Thymus (tissue), 11 donors: Measurements from ENCODE around the gene ANAPC13. TPM values are rescaled to one million over a fixed set of nuclear protein-coding genes. Genes with fewer than 3 reads are reported as not detected.

Source experiments
- DNase-seq, 9 donors: peaks; one replicate each; pipeline ENCODE4 v3.0.0-alpha.2; 2013; ENCODE audit warnings: low spot score in 9 of 9, low read depth in 6 of 9, missing footprints in 1 of 9
- H3K27ac ChIP-seq, 2 donors: one replicate each; pipeline ENCODE4 v1.5.1; 2013; ENCODE audit warnings: control low read depth in 1 of 2, low read depth in 1 of 2, low read length in 1 of 2, mild to moderate bottlenecking in 1 of 2, moderate library complexity in 1 of 2
- H3K27me3 ChIP-seq, 2 donors: one replicate each; pipeline ENCODE4 v1.5.1; 2013; ENCODE audit warnings: low read length in 1 of 2; ENCODE audit not compliant: control insufficient read depth in 2 of 2, insufficient read depth in 1 of 2
- H3K36me3 ChIP-seq, 2 donors: one replicate each; pipeline ENCODE4 v1.5.1; 2013; ENCODE audit warnings: low read length in 1 of 2, mild to moderate bottlenecking in 1 of 2, moderate library complexity in 1 of 2; ENCODE audit not compliant: control insufficient read depth in 2 of 2, insufficient read depth in 2 of 2
- H3K4me1 ChIP-seq, 2 donors: one replicate each; pipeline ENCODE4 v1.5.1; 2013; ENCODE audit warnings: low read length in 2 of 2; ENCODE audit not compliant: control insufficient read depth in 2 of 2, insufficient read depth in 2 of 2
- H3K4me3 ChIP-seq, 2 donors: one replicate each; pipeline ENCODE4 v1.5.1; 2013; ENCODE audit warnings: low read length in 2 of 2, control low read depth in 1 of 2, mild to moderate bottlenecking in 1 of 2
- H3K9me3 ChIP-seq, 2 donors: one replicate each; pipeline ENCODE4 v1.5.1; 2013; ENCODE audit warnings: low read length in 1 of 2, mild to moderate bottlenecking in 1 of 2; ENCODE audit not compliant: control insufficient read depth in 2 of 2, insufficient read depth in 1 of 2
- WGBS: extraction: QIAGEN DNeasy Blood & Tissue Kit; methylation state at CpG from one replicate; pipeline ENCODE4 v1.1.7; 2013; 5-methylcytosine and 5-hydroxymethylcytosine counted together
- polyA plus RNA-seq: library from polyadenylated mRNA; stranded (reverse); fragments of 200-250 nt; gene quantifications from one replicate; pipeline ENCODE4 v1.2.3, GENCODE V29; 2013
- total RNA-seq: library from RNA; stranded (reverse); fragments of 120-200 nt; gene quantifications from one replicate; pipeline ENCODE4 v1.2.4, GENCODE V29; 2013
- donor health status: healthy.

Gene ANAPC13
- total and polyA plus RNA-seq, 2 donors, result 41.2 to 83.9 TPM

DNA sequence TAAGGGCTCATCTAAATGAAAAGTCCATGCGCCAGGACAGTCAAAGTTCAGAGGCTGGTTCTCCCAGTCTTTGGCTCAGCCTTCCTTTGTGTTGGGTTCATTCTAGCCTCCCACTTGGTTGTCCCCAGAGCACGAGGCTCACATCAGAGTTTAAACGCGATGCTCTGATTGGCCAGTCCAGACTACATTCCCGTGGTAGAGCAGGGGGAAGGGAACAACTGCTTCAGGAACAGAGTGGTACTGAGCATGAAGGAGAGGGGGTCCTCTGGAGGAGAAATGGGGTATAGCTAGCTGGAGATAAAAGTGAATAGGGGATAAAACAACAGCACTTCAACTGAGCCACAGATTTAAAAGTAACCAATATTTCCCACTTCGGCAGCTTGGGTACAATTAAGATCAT, 32.2 kb downstream of the ANAPC13 start:
- Histone ChIP-seq H3K27ac (no peak overlapping the region), H3K4me3 (no peak overlapping the region), H3K27me3 (peaks cover 0 to 2% of the 10 kb centered on the region in 2 donors), H3K36me3 (no peaks in the 10 kb centered on the region), H3K4me1 (no peaks in the 10 kb centered on the region), H3K9me3 (no peaks in the 10 kb centered on the region)
- 87% methylated on average over 6 of the region's 6 CpGs for WGBS
- no peak for DNase-seq

DNA sequence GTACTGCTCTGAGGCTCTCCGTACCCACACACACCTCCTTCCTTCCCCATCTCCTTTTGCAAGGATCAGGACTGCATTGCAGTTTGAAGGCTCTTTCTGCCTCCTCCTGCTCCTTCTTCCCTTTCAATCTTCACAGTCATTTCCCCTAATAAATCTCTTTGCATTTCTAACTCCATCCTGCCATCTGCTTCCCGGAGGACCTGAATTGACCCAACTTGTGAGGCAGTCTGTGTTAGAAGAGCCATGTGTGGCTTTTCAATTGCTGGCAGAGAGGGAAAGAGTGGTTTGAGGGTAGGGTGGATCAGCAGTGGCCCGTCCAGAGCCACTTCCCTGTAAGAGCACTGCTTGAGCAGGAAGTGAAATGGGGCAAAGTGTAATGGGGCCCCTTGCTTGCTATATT, 35.8 kb downstream of the ANAPC13 start:
- no peak overlapping the region for H3K27ac ChIP-seq
- WGBS, result 51% methylated on average over 3 of the region's 3 CpGs
- no peaks in the 10 kb centered on the region for H3K36me3 ChIP-seq

DNA sequence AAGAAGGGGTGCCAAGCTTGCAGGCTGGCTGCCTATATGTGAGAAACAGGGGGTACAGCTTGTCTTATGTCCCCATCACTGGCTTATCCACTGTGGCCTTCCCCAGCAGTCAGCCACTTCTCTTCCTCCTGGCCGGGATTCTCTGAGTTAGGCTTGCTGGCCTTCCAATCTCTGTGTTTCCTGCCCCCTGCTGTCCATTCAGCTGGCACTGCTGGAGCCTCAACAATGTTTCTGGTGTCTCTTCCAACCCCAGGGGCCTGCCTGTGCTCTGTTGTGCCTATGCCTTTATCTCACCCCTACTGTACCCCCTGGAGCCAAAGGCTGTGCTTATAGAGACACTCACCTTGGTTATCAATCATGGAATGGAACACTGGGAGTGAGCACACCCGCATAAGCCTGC, 36.5 kb downstream of the ANAPC13 start:
- Histone ChIP-seq H3K36me3 (no peaks in the 10 kb centered on the region), H3K27me3 (peaks cover 0 to 2% of the 10 kb centered on the region in 2 donors), H3K9me3 (no peaks in the 10 kb centered on the region), H3K27ac (no peak overlapping the region), H3K4me3 (no peak overlapping the region), H3K4me1 (no peaks in the 10 kb centered on the region)
- 93% methylated on average over 2 of the region's 2 CpGs for WGBS
- DNase-seq, result no peak

More for the DNA sequence above, 35.8 kb downstream of the ANAPC13 start:
- Histone ChIP-seq H3K4me3 (no peak overlapping the region), H3K27me3 (peaks cover 0 to 2% of the 10 kb centered on the region in 2 donors), H3K4me1 (no peaks in the 10 kb centered on the region), H3K9me3 (no peaks in the 10 kb centered on the region)
- no peak for DNase-seq

DNA sequence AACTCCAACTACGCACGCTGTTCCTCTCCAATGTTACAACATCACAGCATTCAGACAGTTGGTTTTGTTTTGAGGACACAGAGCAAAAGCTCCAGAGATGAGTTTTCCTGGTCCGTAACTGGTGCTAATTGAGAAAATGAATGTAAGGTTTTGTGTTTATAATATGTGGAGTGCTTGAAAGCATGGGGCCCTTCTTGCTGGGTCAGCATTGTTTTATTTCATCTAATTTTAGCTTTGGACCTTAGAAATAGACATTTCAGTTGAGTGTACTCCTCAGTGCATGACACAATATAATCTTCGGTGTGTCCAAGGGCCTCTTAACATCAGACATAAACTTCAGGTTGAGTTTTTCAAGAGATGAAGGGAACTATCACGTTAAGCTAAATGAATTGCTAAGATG, 37.1 kb downstream of the ANAPC13 start:
- H3K4me3 ChIP-seq, result no peak overlapping the region
- WGBS, result 98% methylated on average over 5 of the region's 5 CpGs

DNA sequence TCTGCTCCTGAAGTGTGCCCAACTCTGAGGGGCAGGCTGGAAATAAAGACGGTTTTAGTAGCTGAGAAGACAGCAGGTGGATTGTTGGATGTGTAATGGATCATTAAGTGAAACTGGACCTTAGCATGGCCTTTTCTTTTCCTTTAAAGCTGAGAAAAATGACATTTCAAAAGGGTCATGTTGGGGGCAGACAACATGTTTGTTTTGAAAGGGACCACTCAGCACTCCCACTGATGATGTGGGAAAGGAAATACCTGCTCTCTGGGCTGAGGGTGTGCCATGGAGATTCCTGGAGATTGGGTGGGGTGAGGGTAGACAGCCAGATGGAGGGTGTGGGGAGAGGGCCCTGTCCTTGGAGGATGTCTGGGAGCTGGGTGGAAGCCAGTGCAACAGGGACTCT, 38.4 kb downstream of the ANAPC13 start:
- Histone ChIP-seq H3K27me3 (no peaks in the 10 kb centered on the region), H3K9me3 (no peaks in the 10 kb centered on the region), H3K4me1 (no peaks in the 10 kb centered on the region), H3K27ac (no peak overlapping the region), H3K36me3 (no peaks in the 10 kb centered on the region), H3K4me3 (no peak overlapping the region)
- DNase-seq, result no peak
- WGBS, result 90% methylated on average over 1 of the region's 1 CpG

More for the DNA sequence above, 37.1 kb downstream of the ANAPC13 start:
- Histone ChIP-seq H3K9me3 (no peaks in the 10 kb centered on the region), H3K27me3 (no peaks in the 10 kb centered on the region), H3K27ac (no peak overlapping the region), H3K4me1 (no peaks in the 10 kb centered on the region), H3K36me3 (no peaks in the 10 kb centered on the region)
- DNase-seq, result no peak

DNA sequence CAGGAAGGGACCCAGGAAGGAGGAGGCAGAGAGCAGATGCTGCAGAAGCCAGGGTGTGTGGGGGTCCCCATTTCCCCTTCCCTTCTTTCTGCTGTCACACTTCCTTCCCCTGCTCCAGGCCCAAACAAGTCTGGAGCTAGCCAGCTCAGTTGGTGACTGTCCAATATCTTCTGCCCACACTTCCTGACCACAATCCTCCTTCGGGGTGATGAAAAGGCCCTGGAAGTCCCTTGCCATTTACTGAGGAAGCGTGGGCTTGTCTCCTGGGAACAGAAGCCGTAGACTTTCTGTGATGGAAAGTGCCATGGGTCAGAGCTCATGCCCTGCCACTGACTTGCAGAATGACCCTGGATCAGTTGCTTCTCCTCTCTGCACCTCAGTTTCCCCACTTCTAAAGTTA, 39.0 kb downstream of the ANAPC13 start:
- 64% methylated on average over 3 of the region's 3 CpGs for WGBS
- no peak for DNase-seq
- Histone ChIP-seq H3K4me1 (no peaks in the 10 kb centered on the region), H3K27ac (no peak overlapping the region), H3K36me3 (no peaks in the 10 kb centered on the region), H3K4me3 (no peak overlapping the region), H3K27me3 (no peaks in the 10 kb centered on the region), H3K9me3 (no peaks in the 10 kb centered on the region)

DNA sequence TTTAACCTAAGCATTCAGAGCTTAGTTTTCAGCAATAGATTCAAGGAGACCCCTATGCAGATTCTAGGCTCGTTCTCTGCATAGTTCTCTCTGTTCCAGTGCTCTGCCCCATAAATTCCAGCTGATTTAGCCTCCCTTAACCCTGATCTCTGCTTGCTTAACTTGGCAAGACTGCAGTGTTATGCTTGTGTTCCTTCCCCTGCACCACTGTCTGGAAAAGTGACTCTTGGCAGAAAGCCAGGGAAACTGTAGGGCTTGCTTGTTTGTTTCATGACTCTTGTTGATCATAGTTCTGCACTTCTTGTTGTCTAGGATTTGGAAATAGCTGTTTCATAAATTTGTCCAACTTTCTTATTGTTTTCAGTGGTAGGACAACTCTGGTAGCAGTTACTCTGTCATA, 40.1 kb downstream of the ANAPC13 start:
- Histone ChIP-seq H3K9me3 (no peaks in the 10 kb centered on the region), H3K4me1 (no peaks in the 10 kb centered on the region), H3K4me3 (no peak overlapping the region), H3K36me3 (no peaks in the 10 kb centered on the region), H3K27me3 (no peaks in the 10 kb centered on the region), H3K27ac (no peak overlapping the region)
- WGBS, result 93% methylated on average over 1 of the region's 1 CpG
- DNase-seq, result no peak

DNA sequence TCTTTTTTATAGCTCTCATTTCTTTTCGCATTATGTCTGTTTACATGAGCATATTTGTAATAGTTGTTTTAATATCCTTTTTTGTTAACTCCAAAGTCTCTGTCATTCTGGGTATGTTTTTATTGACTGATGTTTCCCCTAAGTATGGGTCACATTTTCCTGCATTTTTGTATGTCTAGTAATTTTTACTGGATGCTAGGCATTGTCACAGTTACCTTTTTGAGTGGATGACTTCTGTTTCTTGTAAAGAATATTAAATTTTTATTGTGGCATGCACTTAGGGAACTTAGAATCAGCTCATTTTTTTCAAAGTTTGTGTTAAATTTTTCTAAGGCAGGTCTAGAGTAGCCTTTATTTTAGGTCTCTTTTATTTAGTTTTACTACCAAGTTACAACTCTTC, 40.7 kb downstream of the ANAPC13 start:
- Histone ChIP-seq H3K27ac (no peak overlapping the region), H3K36me3 (no peaks in the 10 kb centered on the region)
- 99% methylated on average over 1 of the region's 1 CpG for WGBS

DNA sequence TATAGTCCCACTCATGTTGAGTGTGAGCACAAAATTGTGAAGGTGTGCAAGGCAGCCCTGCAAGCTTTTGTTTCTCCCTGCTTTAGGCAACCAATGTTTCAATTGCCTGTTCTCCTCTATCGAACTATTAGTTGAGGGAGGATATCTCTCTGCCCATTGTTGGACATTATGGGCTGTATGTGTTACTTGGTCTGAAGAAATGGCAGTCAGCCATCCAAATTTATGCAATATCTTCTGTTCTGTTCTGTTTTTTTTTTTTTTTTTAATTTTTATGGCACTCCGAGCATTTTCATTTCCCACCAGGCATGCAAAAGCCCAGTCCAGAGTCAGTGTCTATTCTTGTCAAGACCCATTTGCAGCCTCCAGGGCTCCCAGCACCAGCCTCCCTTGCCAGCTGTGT, 44.0 kb downstream of the ANAPC13 start:
- Histone ChIP-seq H3K27ac (no peak overlapping the region), H3K36me3 (no peaks in the 10 kb centered on the region), H3K27me3 (no peaks in the 10 kb centered on the region), H3K9me3 (no peaks in the 10 kb centered on the region), H3K4me3 (no peak overlapping the region), H3K4me1 (no peaks in the 10 kb centered on the region)
- 98% methylated on average over 2 of the region's 2 CpGs for WGBS
- no peak for DNase-seq

More for the DNA sequence above, 40.7 kb downstream of the ANAPC13 start:
- H3K4me3 ChIP-seq, result no peak overlapping the region
- H3K4me1 ChIP-seq, result no peaks in the 10 kb centered on the region
- H3K9me3 ChIP-seq, result no peaks in the 10 kb centered on the region
- no peaks in the 10 kb centered on the region for H3K27me3 ChIP-seq
- DNase-seq, result no peak

DNA sequence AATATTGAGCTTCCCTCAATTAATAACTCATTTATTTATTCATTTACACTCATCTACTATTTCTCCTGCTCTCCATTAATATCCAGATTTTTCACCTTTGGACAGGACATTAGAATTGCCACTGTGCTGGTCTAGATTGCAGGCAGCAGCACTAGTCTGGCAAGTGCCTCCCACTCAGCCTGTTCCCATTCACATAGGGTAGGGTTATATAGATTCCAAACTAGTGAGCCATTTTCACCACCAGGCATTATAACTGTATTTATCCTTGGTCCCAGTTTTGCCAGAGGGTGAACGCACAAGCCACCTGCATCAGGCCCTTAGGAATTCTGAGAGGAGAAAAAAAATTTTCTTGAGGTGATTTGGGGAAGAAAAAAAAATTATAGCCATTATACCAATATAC, 44.5 kb downstream of the ANAPC13 start:
- Histone ChIP-seq H3K4me1 (no peaks in the 10 kb centered on the region), H3K27ac (no peak overlapping the region), H3K27me3 (no peaks in the 10 kb centered on the region), H3K9me3 (no peaks in the 10 kb centered on the region), H3K4me3 (no peak overlapping the region), H3K36me3 (no peaks in the 10 kb centered on the region)
- WGBS, result 94% methylated on average over 1 of the region's 1 CpG
- no peak for DNase-seq
